ENCODE data around the gene C1orf105. TPM values are rescaled to one million over a fixed set of nuclear protein-coding genes. Genes with fewer than 3 reads are reported as not detected.
"Not testable (repeated sequence)": the region's sequence is repeated elsewhere in the genome, so short reads cannot be mapped to it uniquely, and the experiment has no call there.

The C1orf105 gene
- total RNA-seq, 2 experiments from 2014 or later: not detected

- H3K4me3 Mint-ChIP-seq: no peak overlapping the region
- H3K27me3 Mint-ChIP-seq: peaks cover 3% of the 10 kb centered on the region
- no peak for DNase-seq
- no peaks in the 10 kb centered on the region for H3K36me3 Mint-ChIP-seq
- CTCF ChIA-PET: no interaction called here
- intact Hi-C loops (cut with micrococcal nuclease): no loop called here
- H3K27ac Mint-ChIP-seq: no peak overlapping the region
- POLR2A ChIA-PET: no interaction called here
- no peaks in the 10 kb centered on the region for H3K9me3 Mint-ChIP-seq
- H3K4me1 Mint-ChIP-seq (ENCODE audit: low read depth): peaks cover 5% of the 10 kb centered on the region
Observed at GRCh38 chr1:172478485-172478884, 58.0 kb downstream of the C1orf105 start.

GRCh38 chr1:172480431-172480830 lies 59.9 kb downstream of the C1orf105 start:
- H3K27ac Mint-ChIP-seq: no peak overlapping the region
- no peaks in the 10 kb centered on the region for H3K36me3 Mint-ChIP-seq
- CTCF ChIA-PET: no interaction called here
- POLR2A ChIA-PET: no interaction called here
- no peak for DNase-seq
- intact Hi-C loops (cut with micrococcal nuclease): no loop called here
- H3K9me3 Mint-ChIP-seq: no peaks in the 10 kb centered on the region
- H3K4me3 Mint-ChIP-seq: no peak overlapping the region
- H3K27me3 Mint-ChIP-seq: peaks cover 3% of the 10 kb centered on the region
- peaks cover 7% of the 10 kb centered on the region for H3K4me1 Mint-ChIP-seq (ENCODE audit: low read depth)

- intact Hi-C loops (cut with micrococcal nuclease): no loop called here
- Mint-ChIP-seq H3K27me3 (peaks cover 3% of the 10 kb centered on the region), H3K27ac (no peak overlapping the region), H3K36me3 (no peaks in the 10 kb centered on the region), H3K4me1 (ENCODE audit: low read depth) (peaks cover 7% of the 10 kb centered on the region), H3K9me3 (no peaks in the 10 kb centered on the region), H3K4me3 (no peak overlapping the region)
- ChIA-PET POLR2A (no interaction called here), CTCF (no interaction called here)
- DNase-seq: no peak
Observed at GRCh38 chr1:172482044-172482443, 61.6 kb downstream of the C1orf105 start.

- H3K4me1 Mint-ChIP-seq (ENCODE audit: low read depth): peaks cover 13% of the 10 kb centered on the region
- H3K4me3 Mint-ChIP-seq: no peak overlapping the region
- CTCF ChIA-PET: no interaction called here
Observed at GRCh38 chr1:172483448-172483847, 63.0 kb downstream of the C1orf105 start.

GRCh38 chr1:172484252-172484651 lies 63.8 kb downstream of the C1orf105 start:
- H3K4me3 Mint-ChIP-seq: no peak overlapping the region
- CTCF ChIA-PET: no interaction called here
- POLR2A ChIA-PET: no interaction called here

More at GRCh38 chr1:172483448-172483847, 63.0 kb downstream of the C1orf105 start:
- Mint-ChIP-seq H3K9me3 (no peaks in the 10 kb centered on the region), H3K27ac (no peak overlapping the region), H3K36me3 (no peaks in the 10 kb centered on the region), H3K27me3 (peaks cover 3% of the 10 kb centered on the region)
- POLR2A ChIA-PET: no interaction called here
- intact Hi-C loops (cut with micrococcal nuclease): no loop called here
- DNase-seq: no peak

GRCh38 chr1:172485626-172486025 lies 65.1 kb downstream of the C1orf105 start:
- no peak overlapping the region for H3K27ac Mint-ChIP-seq
- ChIA-PET POLR2A (no interaction called here), CTCF (no interaction called here)
- DNase-seq: no peak
- H3K9me3 Mint-ChIP-seq: no peaks in the 10 kb centered on the region
- H3K36me3 Mint-ChIP-seq: no peaks in the 10 kb centered on the region
- H3K4me1 Mint-ChIP-seq (ENCODE audit: low read depth): peaks cover 8% of the 10 kb centered on the region
- no peak overlapping the region for H3K4me3 Mint-ChIP-seq
- H3K27me3 Mint-ChIP-seq: no peaks in the 10 kb centered on the region
- intact Hi-C loops (cut with micrococcal nuclease): no loop called here

More at GRCh38 chr1:172484252-172484651, 63.8 kb downstream of the C1orf105 start:
- H3K36me3 Mint-ChIP-seq: no peaks in the 10 kb centered on the region
- no peak overlapping the region for H3K27ac Mint-ChIP-seq
- no peak for DNase-seq
- intact Hi-C loops (cut with micrococcal nuclease): no loop called here
- H3K27me3 Mint-ChIP-seq: peaks cover 3% of the 10 kb centered on the region
- H3K4me1 Mint-ChIP-seq (ENCODE audit: low read depth): peaks cover 13% of the 10 kb centered on the region
- H3K9me3 Mint-ChIP-seq: no peaks in the 10 kb centered on the region

- CTCF ChIA-PET: interaction anchor here (0.6 to 0.8 kb wide), 2 partner anchors 10 to 50 kb away, joined by 3 read pairs; no protein-coding TSS in a partner anchor
- Mint-ChIP-seq H3K36me3 (no peaks in the 10 kb centered on the region), H3K27ac (no peak overlapping the region), H3K9me3 (no peaks in the 10 kb centered on the region), H3K4me1 (ENCODE audit: low read depth) (peaks cover 8% of the 10 kb centered on the region), H3K4me3 (no peak overlapping the region), H3K27me3 (no peaks in the 10 kb centered on the region)
- no peak for DNase-seq
- intact Hi-C loops (cut with micrococcal nuclease): no loop called here
- POLR2A ChIA-PET: no interaction called here
Observed at GRCh38 chr1:172486805-172487454, 66.4 kb downstream of the C1orf105 start.

GRCh38 chr1:172487550-172487949 lies 67.1 kb downstream of the C1orf105 start:
- no peak overlapping the region for H3K27ac Mint-ChIP-seq
- H3K4me1 Mint-ChIP-seq (ENCODE audit: low read depth): peaks cover 8% of the 10 kb centered on the region
- CTCF ChIA-PET: interaction anchor here (0.8 kb wide), 1 partner anchor 10 kb away, joined by 3 read pairs; no protein-coding TSS in a partner anchor
- H3K27me3 Mint-ChIP-seq: no peaks in the 10 kb centered on the region
- POLR2A ChIA-PET: no interaction called here
- H3K9me3 Mint-ChIP-seq: no peaks in the 10 kb centered on the region
- no peak for DNase-seq
- H3K4me3 Mint-ChIP-seq: no peak overlapping the region
- no peaks in the 10 kb centered on the region for H3K36me3 Mint-ChIP-seq
- intact Hi-C loops (cut with micrococcal nuclease): no loop called here

GRCh38 chr1:172488393-172488792 lies 67.9 kb downstream of the C1orf105 start:
- DNase-seq: no peak
- H3K4me1 Mint-ChIP-seq (ENCODE audit: low read depth): peaks cover 8% of the 10 kb centered on the region
- intact Hi-C loops (cut with micrococcal nuclease): no loop called here
- no peaks in the 10 kb centered on the region for H3K27me3 Mint-ChIP-seq
- H3K36me3 Mint-ChIP-seq: no peaks in the 10 kb centered on the region
- ChIA-PET POLR2A (no interaction called here), CTCF (no interaction called here)
- H3K9me3 Mint-ChIP-seq: no peaks in the 10 kb centered on the region
- no peak overlapping the region for H3K27ac Mint-ChIP-seq
- H3K4me3 Mint-ChIP-seq: no peak overlapping the region

- no peak overlapping the region for H3K27ac Mint-ChIP-seq
- no peaks in the 10 kb centered on the region for H3K9me3 Mint-ChIP-seq
Observed at GRCh38 chr1:172489847-172490246, 69.4 kb downstream of the C1orf105 start.

GRCh38 chr1:172492421-172492820 lies 71.9 kb downstream of the C1orf105 start:
- H3K4me3 Mint-ChIP-seq: no peak overlapping the region
- no peaks in the 10 kb centered on the region for H3K9me3 Mint-ChIP-seq

More at GRCh38 chr1:172489847-172490246, 69.4 kb downstream of the C1orf105 start:
- Mint-ChIP-seq H3K4me3 (no peak overlapping the region), H3K27me3 (no peaks in the 10 kb centered on the region), H3K4me1 (ENCODE audit: low read depth) (peaks cover 6% of the 10 kb centered on the region), H3K36me3 (no peaks in the 10 kb centered on the region)
- CTCF ChIA-PET: no interaction called here
- intact Hi-C loops (cut with micrococcal nuclease): no loop called here
- no peak for DNase-seq
- POLR2A ChIA-PET: no interaction called here

GRCh38 chr1:172494166-172494565 lies 73.7 kb downstream of the C1orf105 start:
- Mint-ChIP-seq H3K4me1 (ENCODE audit: low read depth) (no peaks in the 10 kb centered on the region), H3K27ac (no peak overlapping the region), H3K27me3 (no peaks in the 10 kb centered on the region), H3K9me3 (no peaks in the 10 kb centered on the region), H3K36me3 (no peaks in the 10 kb centered on the region), H3K4me3 (no peak overlapping the region)
- no peak for DNase-seq
- ChIA-PET CTCF (no interaction called here), POLR2A (no interaction called here)
- intact Hi-C loops (cut with micrococcal nuclease): no loop called here

More at GRCh38 chr1:172492421-172492820, 71.9 kb downstream of the C1orf105 start:
- intact Hi-C loops (cut with micrococcal nuclease): no loop called here
- ChIA-PET POLR2A (no interaction called here), CTCF (no interaction called here)
- no peak for DNase-seq
- Mint-ChIP-seq H3K36me3 (no peaks in the 10 kb centered on the region), H3K27me3 (no peaks in the 10 kb centered on the region), H3K27ac (no peak overlapping the region), H3K4me1 (ENCODE audit: low read depth) (peaks cover 5% of the 10 kb centered on the region)

- POLR2A ChIA-PET; H3K27me3 Mint-ChIP-seq; H3K4me3 Mint-ChIP-seq; H3K27ac Mint-ChIP-seq; CTCF ChIA-PET; H3K9me3 Mint-ChIP-seq; intact Hi-C loops (cut with micrococcal nuclease); H3K4me1 Mint-ChIP-seq (ENCODE audit: low read depth); DNase-seq; H3K36me3 Mint-ChIP-seq: not testable (repeated sequence)
Observed at GRCh38 chr1:172496127-172496526, 75.6 kb downstream of the C1orf105 start.
